HepG2 (cell line): Measurements from ENCODE around the gene TPBGL. TPM values are rescaled to one million over a fixed set of nuclear protein-coding genes. Genes with fewer than 3 reads are reported as not detected.
A peak's percentile ranks its signal among the peaks of the same experiment; 100 is the strongest.

Source experiments
- ERF ChIP-seq: IDR thresholded peaks from 2 replicates; pipeline ENCODE4 v1.6.1; 2018; ENCODE audit warnings: missing biosample characterization, missing genetic modification reagents
- ETS1 ChIP-seq: sonication (generic); formaldehyde crosslinking; IDR thresholded peaks from 2 replicates; pipeline ENCODE4 v1.4.0; 2020; ENCODE audit warnings: missing genetic modification reagents
- HOXA3 ChIP-seq: sonication (generic); formaldehyde crosslinking; IDR thresholded peaks from 2 replicates; pipeline ENCODE4 v1.5.0; 2020; ENCODE audit warnings: missing genetic modification reagents
- MEIS1 ChIP-seq: sonication (generic); formaldehyde crosslinking; IDR thresholded peaks from 2 replicates; pipeline ENCODE4 v1.9.0; 2021; ENCODE audit warnings: mild to moderate bottlenecking, missing genetic modification reagents, moderate library complexity, borderline replicate concordance
- PRDM10 ChIP-seq: sonication (generic); formaldehyde crosslinking; IDR thresholded peaks from 2 replicates; pipeline ENCODE4 v1.4.0; 2020; ENCODE audit warnings: low read depth, missing genetic modification reagents
- PREB ChIP-seq: sonication (generic); formaldehyde crosslinking; IDR thresholded peaks from 2 replicates; pipeline ENCODE4 v1.4.0; 2020; ENCODE audit warnings: missing genetic modification reagents
- REL ChIP-seq: sonication (generic); formaldehyde crosslinking; conservative IDR thresholded peaks from 2 replicates; pipeline ENCODE4 v1.8.0; 2022; ENCODE audit warnings: mild to moderate bottlenecking, missing genetic modification reagents, moderate library complexity
- TOE1 ChIP-seq: sonication (generic); formaldehyde crosslinking; IDR thresholded peaks from 2 replicates; pipeline ENCODE4 v1.4.0; 2020; ENCODE audit warnings: mild to moderate bottlenecking, missing genetic modification reagents
- YEATS2 ChIP-seq: sonication (generic); formaldehyde crosslinking; IDR thresholded peaks from 2 replicates; pipeline ENCODE4 v1.4.0; 2020; ENCODE audit warnings: missing genetic modification reagents, borderline replicate concordance
- ZBTB10 ChIP-seq: sonication (generic); formaldehyde crosslinking; IDR thresholded peaks from 2 replicates; pipeline ENCODE4 v1.4.0; 2020; ENCODE audit warnings: missing genetic modification reagents, borderline replicate concordance
- ZBTB7A ChIP-seq: sonication (generic); formaldehyde crosslinking; IDR thresholded peaks from 2 replicates; pipeline ENCODE4 v1.8.0; 2022; ENCODE audit warnings: mild to moderate bottlenecking, missing genetic modification reagents
- ZFP62 ChIP-seq: sonication (generic); formaldehyde crosslinking; IDR thresholded peaks from 2 replicates; pipeline ENCODE4 v1.4.0; 2020; ENCODE audit warnings: missing genetic modification reagents
- ZFP90 ChIP-seq: sonication (generic); formaldehyde crosslinking; IDR thresholded peaks from 2 replicates; pipeline ENCODE4 v1.8.0; 2022; ENCODE audit warnings: missing genetic modification reagents, mild to moderate bottlenecking, inconsistent platforms, borderline replicate concordance
- ZNF121 ChIP-seq: sonication (generic); formaldehyde crosslinking; IDR thresholded peaks from 2 replicates; pipeline ENCODE4 v1.5.0; 2020; ENCODE audit warnings: mild to moderate bottlenecking, missing genetic modification reagents
- ZNF24 ChIP-seq: fragments of 450-650 bp; IDR thresholded peaks from 2 replicates; pipeline ENCODE4 v1.6.1; 2017; ENCODE audit warnings: antibody characterized with exemption, mild to moderate bottlenecking
- ZNF317 ChIP-seq: sonication (generic); formaldehyde crosslinking; IDR thresholded peaks from 2 replicates; pipeline ENCODE4 v1.5.0; 2020; ENCODE audit warnings: mild to moderate bottlenecking, missing genetic modification reagents
- ZNF430 ChIP-seq: sonication (generic); formaldehyde crosslinking; IDR thresholded peaks from 2 replicates; pipeline ENCODE4 v1.9.0; 2021; ENCODE audit warnings: mild to moderate bottlenecking, missing genetic modification reagents
- ZNF580 ChIP-seq: IDR thresholded peaks from 2 replicates; pipeline ENCODE4 v1.6.1; 2016; ENCODE audit warnings: low read depth, borderline replicate concordance
- ZNF691 ChIP-seq: sonication (generic); formaldehyde crosslinking; IDR thresholded peaks from 2 replicates; pipeline ENCODE4 v1.4.0; 2020; ENCODE audit warnings: missing genetic modification reagents, low read depth, mild to moderate bottlenecking, borderline replicate concordance
- ZNF720 ChIP-seq: sonication (generic); formaldehyde crosslinking; IDR thresholded peaks from 2 replicates; pipeline ENCODE4 v1.4.0; 2020; ENCODE audit warnings: missing genetic modification reagents
- ZNF761 ChIP-seq: sonication (generic); formaldehyde crosslinking; conservative IDR thresholded peaks from 2 replicates; pipeline ENCODE4 v1.4.0; 2020; ENCODE audit warnings: mild to moderate bottlenecking, missing genetic modification reagents
- polyA plus RNA-seq, 8 experiments: library from polyadenylated mRNA; depleted of rRNA in 3 of 8; stranded (reverse) in 7 of 8; unstranded in 1 of 8; fragments of >200 nt; fragmentation: Illumina TruSeq in 4 of 8; extraction: Trizol in 4 of 8; gene quantifications; 2 replicates each; pipeline versions ENCODE4 v1.2.1 to v1.2.3, GENCODE V29; 2011 to 2016; ENCODE audit warnings: low read depth in 4 of 8, missing spikeins in 1 of 8, mixed read lengths in 1 of 8; ENCODE audit not compliant: insufficient read depth in 1 of 8
- total RNA-seq, 5 experiments: library from RNA; depleted of rRNA; stranded (reverse); fragments of >200 nt; fragmentation: Illumina TruSeq; extraction: Trizol; gene quantifications; 2 replicates each; pipeline ENCODE4 v1.2.3, GENCODE V29; 2016; ENCODE audit warnings: low read depth in 1 of 5

Gene TPBGL
- total and polyA plus RNA-seq, 2 of the 13 experiments (the other 11 are each of a cell fraction or from before 2014, with no cell fraction given) = not detected

- TF ChIP-seq PRDM10 (CRISPR knock-in tag) (peak; percentile 38; the same call in 1 of the 2 replicates), PREB (CRISPR knock-in tag) (no peak), MEIS1 (CRISPR knock-in tag) (no peak), ZNF24 (no peak), ZNF430 (no peak; the same call in 1 of the 2 replicates), ZNF580 (peak; percentile 76; the same call in 1 of the 2 replicates), ZNF121 (CRISPR knock-in tag) (no peak), ZBTB10 (CRISPR knock-in tag) (no peak), TOE1 (CRISPR knock-in tag) (no peak), ZFP62 (CRISPR knock-in tag) (no peak), ETS1 (no peak), HOXA3 (CRISPR knock-in tag) (0 out of 2 replicates have a peak, but pooled peaks have one; percentile 36), ERF (CRISPR knock-in tag) (peak; percentile 78; the same call in 1 of the 2 replicates), ZNF761 (CRISPR knock-in tag) (no peak), ZNF720 (0 out of 2 replicates have a peak, but pooled peaks have one; percentile 64), ZFP90 (no peak), ZNF317 (CRISPR knock-in tag) (no peak), ZNF691 (CRISPR knock-in tag) (no peak), REL (no peak), ZBTB7A (no peak), YEATS2 (CRISPR knock-in tag) (peak; percentile 45; the same call in 1 of the 2 replicates)
These were observed 6.8 kb upstream of the TPBGL start (continued) for GRCh38 chr11:75233754-75234172.
